GM12892 (cell line): ENCODE data around the gene ABI3BP.

ENCODE experiments used
- POLR2A ChIP-seq: IDR thresholded peaks from 2 replicates; pipeline ENCODE4 v1.6.1; 2011; ENCODE audit warnings: low read depth, low read length, control low read depth
- POLR2AphosphoS5 ChIP-seq: IDR thresholded peaks from 2 replicates; pipeline ENCODE4 v1.6.1; 2011; ENCODE audit warnings: low read depth, low read length, control low read depth

GRCh38 chr3:100966049-100966491 is 27.2 kb downstream of the ABI3BP start:
- TF ChIP-seq POLR2AphosphoS5 = no peak
- TF ChIP-seq POLR2A = no peak
